ENCODE results near the gene DNAH6.

- TF ChIP-seq POLR2A (IDR thresholded peaks at IDR 0.05; ENCODE audit: low read length) = no peak
- TF ChIP-seq GATA1 (IDR thresholded peaks at IDR 0.05; ENCODE audit: low read depth, low read length) = no peak
Observed at GRCh38 chr2:84840306-84840705, 324.0 kb downstream of the DNAH6 start.

All from erythroblast (primary cell).